Nephron (organoid): Measurements from ENCODE around the gene NLGN2.

Source experiments
- H3K27ac Mint-ChIP-seq, 3 experiments: 2 replicates each; pipeline ENCODE4 v1.8.0; 2020; ENCODE audit warnings: mixed read lengths in 3 of 3, mild to moderate bottlenecking in 2 of 3, moderate library complexity in 1 of 3
- H3K27me3 Mint-ChIP-seq: 2 replicates; pipeline ENCODE4 v1.8.0; 2021; ENCODE audit warnings: low read depth, mild to moderate bottlenecking, moderate library complexity, mixed read lengths
- H3K36me3 Mint-ChIP-seq: 2 replicates; pipeline ENCODE4 v1.8.0; 2020; ENCODE audit warnings: low read depth, mixed read lengths
- H3K4me1 Mint-ChIP-seq: 2 replicates; pipeline ENCODE4 v1.8.0; 2020; ENCODE audit warnings: mixed read lengths
- H3K4me3 Mint-ChIP-seq, 3 experiments: 2 replicates each; pipeline ENCODE4 v1.8.0; 2020; ENCODE audit warnings: mild to moderate bottlenecking in 3 of 3, mixed read lengths in 3 of 3, moderate library complexity in 2 of 3
- H3K9me3 Mint-ChIP-seq: 2 replicates; pipeline ENCODE4 v1.8.0; 2020; ENCODE audit warnings: mixed read lengths
- TF ChIP-seq, protein P1 (sequence below), 3 experiments: fragments of 200-600 bp; sonication (generic); IDR thresholded peaks; one replicate each; pipeline ENCODE4 v1.5.0; 2021; ENCODE audit warnings: antibody characterized with exemption in 3 of 3; ENCODE audit not compliant: unreplicated experiment in 3 of 3

NLGN2 gene

GRCh38 chr17:7382901-7383300 is 24.7 kb upstream of the NLGN2 start:
- H3K9me3 Mint-ChIP-seq, result peaks cover 9% of the 10 kb centered on the region
- no peak overlapping the region for H3K27ac Mint-ChIP-seq
- peaks cover 4% of the 10 kb centered on the region for H3K36me3 Mint-ChIP-seq
- TF ChIP-seq, protein P1, sequence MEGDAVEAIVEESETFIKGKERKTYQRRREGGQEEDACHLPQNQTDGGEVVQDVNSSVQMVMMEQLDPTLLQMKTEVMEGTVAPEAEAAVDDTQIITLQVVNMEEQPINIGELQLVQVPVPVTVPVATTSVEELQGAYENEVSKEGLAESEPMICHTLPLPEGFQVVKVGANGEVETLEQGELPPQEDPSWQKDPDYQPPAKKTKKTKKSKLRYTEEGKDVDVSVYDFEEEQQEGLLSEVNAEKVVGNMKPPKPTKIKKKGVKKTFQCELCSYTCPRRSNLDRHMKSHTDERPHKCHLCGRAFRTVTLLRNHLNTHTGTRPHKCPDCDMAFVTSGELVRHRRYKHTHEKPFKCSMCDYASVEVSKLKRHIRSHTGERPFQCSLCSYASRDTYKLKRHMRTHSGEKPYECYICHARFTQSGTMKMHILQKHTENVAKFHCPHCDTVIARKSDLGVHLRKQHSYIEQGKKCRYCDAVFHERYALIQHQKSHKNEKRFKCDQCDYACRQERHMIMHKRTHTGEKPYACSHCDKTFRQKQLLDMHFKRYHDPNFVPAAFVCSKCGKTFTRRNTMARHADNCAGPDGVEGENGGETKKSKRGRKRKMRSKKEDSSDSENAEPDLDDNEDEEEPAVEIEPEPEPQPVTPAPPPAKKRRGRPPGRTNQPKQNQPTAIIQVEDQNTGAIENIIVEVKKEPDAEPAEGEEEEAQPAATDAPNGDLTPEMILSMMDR (IDR thresholded peaks at IDR 0.05; ENCODE audit: unreplicated experiment in 3 of 3), result no peak
- peaks cover 70% of the 10 kb centered on the region for H3K27me3 Mint-ChIP-seq
- peak overlapping the region in 1 of 3 experiments; percentile 32 for H3K4me3 Mint-ChIP-seq
- peaks cover 5% of the 10 kb centered on the region for H3K4me1 Mint-ChIP-seq

DNA sequence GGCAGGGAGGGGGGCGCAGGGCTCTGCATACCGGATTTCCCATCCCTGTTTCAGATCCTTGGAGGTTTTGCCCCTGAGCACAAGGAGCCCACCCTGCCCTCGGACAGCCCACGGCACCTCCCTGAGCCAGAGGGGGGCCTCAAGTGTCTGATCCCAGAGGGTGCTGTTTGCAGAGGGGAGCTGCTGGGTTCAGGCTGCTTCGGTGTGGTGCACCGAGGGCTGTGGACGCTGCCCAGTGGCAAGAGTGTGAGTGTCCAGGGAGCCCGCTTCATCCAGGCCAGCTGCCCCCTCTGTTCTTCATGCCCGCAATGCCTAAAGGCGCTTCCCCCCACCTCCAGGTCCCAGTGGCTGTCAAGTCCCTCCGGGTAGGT is 24.3 kb upstream of the NLGN2 start:
- TF ChIP-seq, protein P1 (IDR thresholded peaks at IDR 0.05; ENCODE audit: unreplicated experiment in 3 of 3), result no peak
- Mint-ChIP-seq H3K4me1 (peaks cover 5% of the 10 kb centered on the region), H3K36me3 (peaks cover 5% of the 10 kb centered on the region), H3K27ac (no peak overlapping the region), H3K9me3 (peaks cover 9% of the 10 kb centered on the region), H3K27me3 (peaks cover 66% of the 10 kb centered on the region), H3K4me3 (peak overlapping the region in 2 of 3 experiments; percentile 29 to 46)

GRCh38 chr17:7383742-7384488 is 23.7 kb upstream of the NLGN2 start:
- H3K4me3 Mint-ChIP-seq, result peak overlapping the region in 2 of 3 experiments; percentile 48 to 66
- H3K4me1 Mint-ChIP-seq, result peaks cover 5% of the 10 kb centered on the region
- H3K27ac Mint-ChIP-seq, result no peak overlapping the region
- H3K27me3 Mint-ChIP-seq, result peaks cover 60% of the 10 kb centered on the region
- peaks cover 9% of the 10 kb centered on the region for H3K9me3 Mint-ChIP-seq
- peaks cover 8% of the 10 kb centered on the region for H3K36me3 Mint-ChIP-seq
- TF ChIP-seq, protein P1 (IDR thresholded peaks at IDR 0.05; ENCODE audit: unreplicated experiment in 3 of 3), result no peak

DNA sequence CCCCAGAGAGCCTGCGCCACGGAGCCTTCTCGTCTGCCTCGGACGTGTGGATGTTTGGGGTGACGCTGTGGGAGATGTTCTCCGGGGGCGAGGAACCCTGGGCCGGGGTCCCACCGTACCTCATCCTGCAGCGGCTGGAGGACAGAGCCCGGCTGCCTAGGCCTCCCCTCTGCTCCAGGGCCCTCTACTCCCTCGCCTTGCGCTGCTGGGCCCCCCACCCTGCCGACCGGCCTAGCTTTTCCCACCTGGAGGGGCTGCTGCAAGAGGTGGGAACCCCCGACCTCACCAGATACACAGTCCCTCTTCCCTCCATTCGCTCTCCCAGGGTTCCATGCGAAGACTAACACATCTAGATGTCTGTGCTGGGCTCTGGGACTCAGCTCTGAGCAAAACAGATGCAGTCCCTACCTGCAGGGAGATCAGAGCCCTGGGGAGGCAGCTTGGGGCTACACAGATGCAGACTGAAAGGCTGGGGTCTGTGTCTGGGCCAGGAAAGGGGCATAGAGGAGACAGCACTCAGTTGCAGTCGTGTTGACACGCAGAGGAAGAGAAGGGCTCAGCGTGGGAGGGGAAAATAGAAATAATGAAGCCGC is 23.1 kb upstream of the NLGN2 start:
- peak overlapping the region; percentile 9 to 66 (median 48) for H3K4me3 Mint-ChIP-seq
- no peak overlapping the region for H3K27ac Mint-ChIP-seq
- H3K4me1 Mint-ChIP-seq, result peaks cover 5% of the 10 kb centered on the region
- peaks cover 54% of the 10 kb centered on the region for H3K27me3 Mint-ChIP-seq
- TF ChIP-seq, protein P1 (IDR thresholded peaks at IDR 0.05; ENCODE audit: unreplicated experiment in 3 of 3), result no peak
- H3K36me3 Mint-ChIP-seq, result peaks cover 13% of the 10 kb centered on the region
- H3K9me3 Mint-ChIP-seq, result peaks cover 3% of the 10 kb centered on the region

DNA sequence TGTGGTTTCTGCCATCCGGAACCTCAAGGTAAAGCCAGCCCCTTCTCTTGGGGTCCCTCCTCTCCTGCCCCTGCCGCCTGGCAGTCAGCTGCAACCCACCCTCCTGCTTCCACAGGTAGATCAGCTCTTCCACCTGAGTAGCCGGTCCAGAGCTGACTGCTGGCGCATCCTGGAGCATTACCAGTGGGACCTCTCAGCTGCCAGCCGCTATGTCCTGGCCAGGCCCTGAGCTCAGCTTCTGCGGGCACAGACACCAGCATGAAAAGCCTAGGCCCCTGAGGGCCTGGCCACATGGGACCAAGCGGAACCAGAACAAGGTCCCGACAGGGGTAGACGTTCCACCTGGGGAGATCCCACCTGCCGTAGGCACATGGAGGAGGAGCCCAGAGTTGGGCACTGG is 18.8 kb upstream of the NLGN2 start:
- Mint-ChIP-seq H3K4me1 (no peaks in the 10 kb centered on the region), H3K4me3 (no peak overlapping the region), H3K27me3 (peaks cover 14% of the 10 kb centered on the region), H3K36me3 (peaks cover 31% of the 10 kb centered on the region), H3K27ac (no peak overlapping the region), H3K9me3 (no peaks in the 10 kb centered on the region)
- TF ChIP-seq, protein P1 (IDR thresholded peaks at IDR 0.05; ENCODE audit: unreplicated experiment in 3 of 3), result no peak
